ENCODE data around the gene ZNF678. TPM values are rescaled to one million over a fixed set of nuclear protein-coding genes. Genes with fewer than 3 reads are reported as not detected.

ZNF678 gene
- total RNA-seq, 4 donors from 2014 or later, result 9.7 to 51.4 (median 18.6) TPM

DNA sequence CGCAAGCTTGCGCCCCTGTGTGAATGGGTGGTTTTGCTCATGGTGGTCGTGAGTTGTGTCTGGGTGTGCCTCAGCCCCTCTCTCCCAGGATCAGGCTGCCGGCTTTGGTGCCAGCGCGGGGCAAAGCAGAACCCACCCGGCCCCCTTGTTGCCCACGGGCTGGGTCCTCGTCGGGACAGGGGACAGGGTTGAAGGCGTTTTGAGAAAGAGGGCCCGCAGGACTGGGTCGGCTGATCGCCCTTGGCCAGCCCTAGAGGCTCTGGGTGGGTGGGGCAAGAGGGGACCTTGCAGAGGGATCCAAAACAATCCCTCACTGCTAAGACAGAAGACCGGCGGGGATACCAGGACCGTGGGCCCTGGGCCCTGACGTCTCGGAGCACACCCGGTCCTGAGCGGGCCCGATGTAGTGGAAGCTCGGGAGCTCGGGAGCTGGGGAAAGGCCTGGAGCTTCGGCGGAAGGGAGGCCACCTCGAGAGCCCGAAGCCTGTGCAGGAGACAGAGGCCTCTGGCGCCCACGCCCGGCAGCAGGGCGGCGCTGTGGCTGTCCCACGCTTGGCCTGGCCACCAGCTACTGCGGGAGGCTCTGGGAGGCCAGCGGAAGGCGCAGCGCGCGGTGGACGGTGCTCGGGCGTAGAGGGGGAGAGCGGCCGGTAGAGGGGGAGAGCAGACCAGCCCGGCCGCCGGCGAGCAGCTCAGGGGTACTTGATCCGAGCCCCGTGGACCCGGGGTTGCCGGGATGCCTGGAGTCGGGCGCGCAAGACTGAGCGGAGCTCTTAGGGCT lies 2.8 kb upstream of the ZNF678 start:
- TF ChIP-seq, protein P1, sequence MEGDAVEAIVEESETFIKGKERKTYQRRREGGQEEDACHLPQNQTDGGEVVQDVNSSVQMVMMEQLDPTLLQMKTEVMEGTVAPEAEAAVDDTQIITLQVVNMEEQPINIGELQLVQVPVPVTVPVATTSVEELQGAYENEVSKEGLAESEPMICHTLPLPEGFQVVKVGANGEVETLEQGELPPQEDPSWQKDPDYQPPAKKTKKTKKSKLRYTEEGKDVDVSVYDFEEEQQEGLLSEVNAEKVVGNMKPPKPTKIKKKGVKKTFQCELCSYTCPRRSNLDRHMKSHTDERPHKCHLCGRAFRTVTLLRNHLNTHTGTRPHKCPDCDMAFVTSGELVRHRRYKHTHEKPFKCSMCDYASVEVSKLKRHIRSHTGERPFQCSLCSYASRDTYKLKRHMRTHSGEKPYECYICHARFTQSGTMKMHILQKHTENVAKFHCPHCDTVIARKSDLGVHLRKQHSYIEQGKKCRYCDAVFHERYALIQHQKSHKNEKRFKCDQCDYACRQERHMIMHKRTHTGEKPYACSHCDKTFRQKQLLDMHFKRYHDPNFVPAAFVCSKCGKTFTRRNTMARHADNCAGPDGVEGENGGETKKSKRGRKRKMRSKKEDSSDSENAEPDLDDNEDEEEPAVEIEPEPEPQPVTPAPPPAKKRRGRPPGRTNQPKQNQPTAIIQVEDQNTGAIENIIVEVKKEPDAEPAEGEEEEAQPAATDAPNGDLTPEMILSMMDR (IDR thresholded peaks at IDR 0.05), result no peak
- TF ChIP-seq POLR2A (IDR thresholded peaks at IDR 0.05), result no peak
- Histone ChIP-seq H3K36me3 (no peaks in the 10 kb centered on the region), H3K4me3 (no peak overlapping the region), H3K27ac (no peak overlapping the region), H3K4me1 (peaks cover 0 to 7% of the 10 kb centered on the region in 2 donors), H3K9me3 (no peaks in the 10 kb centered on the region), H3K27me3 (no peaks in the 10 kb centered on the region)
- intact Hi-C loops (cut with DNase I; ENCODE audit: low total_unique reads), result no loop called here
- no peak for DNase-seq

DNA sequence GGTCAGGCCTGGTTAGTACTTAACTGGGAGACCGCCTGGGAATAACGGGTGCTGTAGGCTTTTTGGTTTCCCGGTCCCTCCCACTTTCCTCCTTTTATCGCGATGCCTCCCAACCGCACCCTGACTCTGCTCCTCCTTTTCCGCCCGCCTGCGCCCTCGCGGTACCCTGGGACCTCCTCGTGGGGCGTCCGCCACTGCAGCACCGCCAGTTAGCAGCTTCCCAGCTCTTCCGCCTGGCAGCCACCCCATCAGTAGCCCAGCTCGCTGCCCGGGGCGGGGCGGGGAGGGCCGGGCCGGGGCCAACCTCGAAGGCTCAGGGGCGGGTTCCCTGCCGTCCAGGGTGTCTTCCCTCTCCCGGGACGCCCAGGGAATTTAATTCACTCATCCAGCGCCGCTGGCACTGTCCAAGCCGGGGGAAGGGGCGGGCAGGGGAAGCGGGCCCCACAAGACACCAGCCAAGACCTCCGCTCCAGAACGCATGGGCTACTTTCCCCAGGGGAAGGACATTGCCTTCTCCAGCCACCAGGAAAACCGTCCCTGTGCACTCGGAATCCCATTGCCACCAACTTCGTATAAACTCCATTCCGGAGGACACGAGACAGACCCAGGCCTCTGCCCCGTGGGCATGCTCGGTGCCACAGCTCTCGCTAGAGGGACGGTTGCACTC lies 2.0 kb upstream of the ZNF678 start:
- Histone ChIP-seq H3K36me3 (no peaks in the 10 kb centered on the region), H3K4me1 (peaks cover 0 to 7% of the 10 kb centered on the region in 2 donors), H3K27ac (no peak overlapping the region), H3K27me3 (no peaks in the 10 kb centered on the region), H3K4me3 (no peak overlapping the region), H3K9me3 (no peaks in the 10 kb centered on the region)
- intact Hi-C loops (cut with DNase I; ENCODE audit: low total_unique reads), result no loop called here
- DNase-seq, result no peak
- TF ChIP-seq POLR2A (IDR thresholded peaks at IDR 0.05), result no peak
- TF ChIP-seq, protein P1 (IDR thresholded peaks at IDR 0.05), result no peak

DNA sequence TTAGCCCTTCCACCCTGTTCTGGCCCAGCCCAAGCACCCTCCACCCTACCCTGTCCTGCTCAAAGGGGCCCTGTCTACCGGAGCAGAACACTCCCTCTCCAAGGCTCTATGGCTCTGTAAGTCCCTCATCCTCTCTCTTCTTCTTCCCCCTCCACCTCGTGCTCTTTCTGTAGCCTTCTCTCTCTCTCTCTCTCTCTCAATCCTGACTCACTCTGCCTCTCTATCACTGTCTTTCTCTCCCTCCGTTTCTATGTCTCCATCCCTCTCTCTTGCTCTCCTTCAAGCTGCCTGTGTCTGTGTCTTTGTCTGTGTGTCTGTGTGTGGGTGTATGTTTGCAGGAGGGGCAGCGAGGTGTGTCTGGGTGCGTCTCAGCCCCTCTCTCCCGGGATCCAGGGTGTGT lies 1.3 kb upstream of the ZNF678 start:
- Histone ChIP-seq H3K27me3 (no peaks in the 10 kb centered on the region), H3K36me3 (no peaks in the 10 kb centered on the region), H3K9me3 (no peaks in the 10 kb centered on the region), H3K4me3 (no peak overlapping the region), H3K27ac (no peak overlapping the region), H3K4me1 (peaks cover 0 to 7% of the 10 kb centered on the region in 2 donors)
- no peak for DNase-seq
- TF ChIP-seq, protein P1 (IDR thresholded peaks at IDR 0.05), result no peak
- intact Hi-C loops (cut with DNase I; ENCODE audit: low total_unique reads), result no loop called here

DNA sequence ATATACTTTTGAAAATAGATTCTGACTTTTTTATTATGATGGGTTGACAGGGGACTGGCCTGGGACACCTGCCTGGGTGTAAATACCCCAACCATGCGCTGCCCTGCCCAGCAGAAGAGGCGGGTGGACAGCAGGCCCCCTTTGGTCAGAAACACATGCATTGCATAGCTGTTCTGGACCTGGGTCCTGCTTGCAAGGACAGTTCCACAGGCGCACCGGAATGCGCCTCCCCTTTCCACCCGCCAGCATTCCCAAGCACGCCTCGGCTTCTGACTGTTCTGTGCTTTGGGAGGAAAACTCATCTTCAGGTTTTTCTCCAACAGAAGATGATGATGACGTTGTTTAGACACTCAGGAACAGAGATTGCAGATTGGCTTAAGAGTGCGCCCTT lies 428 bp upstream of the ZNF678 start:
- intact Hi-C loops (cut with DNase I; ENCODE audit: low total_unique reads), result no loop called here
- no peak for DNase-seq
- H3K4me1 ChIP-seq, result peaks cover 0 to 7% of the 10 kb centered on the region in 2 donors
- peak overlapping the region in 1 of 2 donors; percentile 80 for H3K27ac ChIP-seq
- H3K27me3 ChIP-seq, result no peaks in the 10 kb centered on the region
- TF ChIP-seq, protein P1 (IDR thresholded peaks at IDR 0.05), result no peak
- no peak for TF ChIP-seq POLR2A (IDR thresholded peaks at IDR 0.05)
- H3K9me3 ChIP-seq, result no peaks in the 10 kb centered on the region
- H3K4me3 ChIP-seq, result peak overlapping the region in 1 of 2 donors; percentile 66
- no peaks in the 10 kb centered on the region for H3K36me3 ChIP-seq

DNA sequence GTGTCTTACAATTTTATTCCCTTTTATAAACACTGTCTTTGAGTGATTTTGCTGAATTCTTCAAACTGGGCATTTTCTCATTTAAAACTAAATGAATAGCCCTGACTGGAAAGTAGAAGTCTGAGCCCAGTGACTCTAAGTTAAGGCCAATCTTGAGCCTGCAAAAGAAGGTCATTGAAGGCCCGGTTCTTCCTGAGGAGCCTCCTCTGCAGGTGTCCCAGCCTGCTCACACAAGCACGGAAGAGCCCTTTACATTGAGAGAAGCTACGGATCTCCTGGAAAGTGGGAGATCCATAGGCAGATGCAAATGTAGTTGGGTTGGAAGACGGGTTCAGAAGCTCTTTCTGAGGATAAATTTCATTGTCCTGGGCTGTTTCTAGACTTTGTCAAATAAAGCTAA lies 3.9 kb downstream of the ZNF678 start:
- no peak for DNase-seq
- H3K27me3 ChIP-seq, result no peaks in the 10 kb centered on the region
- no peaks in the 10 kb centered on the region for H3K9me3 ChIP-seq
- H3K27ac ChIP-seq, result no peak overlapping the region
- no peaks in the 10 kb centered on the region for H3K36me3 ChIP-seq
- intact Hi-C loops (cut with DNase I; ENCODE audit: low total_unique reads), result no loop called here
- no peak overlapping the region for H3K4me3 ChIP-seq
- peaks cover 0 to 7% of the 10 kb centered on the region in 2 donors for H3K4me1 ChIP-seq
- TF ChIP-seq POLR2A (IDR thresholded peaks at IDR 0.05), result no peak
- TF ChIP-seq, protein P1 (IDR thresholded peaks at IDR 0.05), result no peak
